HepG2 (cell line): ENCODE measurements around the gene RCOR1. TPM values are rescaled to one million over a fixed set of nuclear protein-coding genes. Genes with fewer than 3 reads are reported as not detected.

Source experiments
- DNMT1 ChIP-seq: sonication (generic); formaldehyde crosslinking; IDR thresholded peaks from 2 replicates; pipeline ENCODE4 v1.5.1; 2020; ENCODE audit warnings: mild to moderate bottlenecking, missing genetic modification reagents
- GATAD1 ChIP-seq: IDR thresholded peaks from 2 replicates; pipeline ENCODE4 v1.6.1; 2016; ENCODE audit warnings: missing genetic modification reagents, missing compliant biosample characterization
- JUND ChIP-seq: sonication (generic); formaldehyde crosslinking; IDR thresholded peaks from 2 replicates; pipeline ENCODE4 v1.8.0; 2022; ENCODE audit warnings: mild to moderate bottlenecking, missing genetic modification reagents
- KLF16 ChIP-seq, 2 experiments: sonication (generic) in 1 of 2; formaldehyde crosslinking in 1 of 2; IDR thresholded peaks; 2 replicates each; pipeline versions ENCODE4 v1.6.1 to v1.8.0; 2016 to 2023; ENCODE audit warnings: missing genetic modification reagents in 2 of 2, missing compliant biosample characterization in 1 of 2
- POLR2A ChIP-seq, 2 experiments: IDR thresholded peaks; 2 replicates each; pipeline ENCODE4 v1.6.1; 2011; ENCODE audit warnings: low read depth in 2 of 2, low read length in 2 of 2, mild to moderate bottlenecking in 1 of 2, moderate library complexity in 1 of 2; ENCODE audit not compliant: insufficient read depth in 1 of 2
- POLR2AphosphoS5 ChIP-seq: IDR thresholded peaks from 2 replicates; pipeline ENCODE4 v1.6.1; 2012; ENCODE audit warnings: low read depth, low read length
- THRA ChIP-seq: sonication (generic); formaldehyde crosslinking; IDR thresholded peaks from 2 replicates; pipeline ENCODE4 v1.4.0; 2020; ENCODE audit warnings: missing genetic modification reagents, borderline replicate concordance
- ZBTB33 ChIP-seq: sonication (generic); formaldehyde crosslinking; IDR thresholded peaks from 2 replicates; pipeline ENCODE4 v1.4.0; 2020; ENCODE audit warnings: missing genetic modification reagents
- ZNF180 ChIP-seq: sonication (generic); formaldehyde crosslinking; IDR thresholded peaks from 2 replicates; pipeline ENCODE4 v1.4.0; 2020; ENCODE audit warnings: low read depth, missing genetic modification reagents, borderline replicate concordance
- ZNF280D ChIP-seq: sonication (generic); formaldehyde crosslinking; IDR thresholded peaks from 2 replicates; pipeline ENCODE4 v1.5.1; 2020; ENCODE audit warnings: mild to moderate bottlenecking, missing genetic modification reagents
- ZNF550 ChIP-seq: sonication (generic); formaldehyde crosslinking; IDR thresholded peaks from 2 replicates; pipeline ENCODE4 v1.4.0; 2020; ENCODE audit warnings: mild to moderate bottlenecking, missing genetic modification reagents, borderline replicate concordance
- ZNF883 ChIP-seq: sonication (generic); formaldehyde crosslinking; IDR thresholded peaks from 2 replicates; pipeline ENCODE4 v1.5.1; 2020; ENCODE audit warnings: mild to moderate bottlenecking, missing genetic modification reagents; ENCODE audit errors: not compliant biosample characterization
- polyA plus RNA-seq, 8 experiments: library from polyadenylated mRNA; depleted of rRNA in 3 of 8; stranded (reverse) in 7 of 8; unstranded in 1 of 8; fragments of >200 nt; fragmentation: Illumina TruSeq in 4 of 8; extraction: Trizol in 4 of 8; gene quantifications; 2 replicates each; pipeline versions ENCODE4 v1.2.1 to v1.2.3, GENCODE V29; 2011 to 2016; ENCODE audit warnings: low read depth in 4 of 8, missing spikeins in 1 of 8, mixed read lengths in 1 of 8; ENCODE audit not compliant: insufficient read depth in 1 of 8
- total RNA-seq, 5 experiments: library from RNA; depleted of rRNA; stranded (reverse); fragments of >200 nt; fragmentation: Illumina TruSeq; extraction: Trizol; gene quantifications; 2 replicates each; pipeline ENCODE4 v1.2.3, GENCODE V29; 2016; ENCODE audit warnings: low read depth in 1 of 5
- TF ChIP-seq, protein P1 (sequence below): sonication (generic); formaldehyde crosslinking; IDR thresholded peaks from 2 replicates; pipeline ENCODE4 v1.4.0; 2020; ENCODE audit warnings: missing genetic modification reagents, mild to moderate bottlenecking, borderline replicate concordance
- TF ChIP-seq, protein P2 (sequence below): sonication (generic); formaldehyde crosslinking; IDR thresholded peaks from 2 replicates; pipeline ENCODE4 v1.4.0; 2020; ENCODE audit warnings: mild to moderate bottlenecking, missing genetic modification reagents

RCOR1 gene
- total and polyA plus RNA-seq, 2 of the 13 experiments (the other 11 are each of a cell fraction or from before 2014, with no cell fraction given) = 10.2 to 11.1 TPM

DNA sequence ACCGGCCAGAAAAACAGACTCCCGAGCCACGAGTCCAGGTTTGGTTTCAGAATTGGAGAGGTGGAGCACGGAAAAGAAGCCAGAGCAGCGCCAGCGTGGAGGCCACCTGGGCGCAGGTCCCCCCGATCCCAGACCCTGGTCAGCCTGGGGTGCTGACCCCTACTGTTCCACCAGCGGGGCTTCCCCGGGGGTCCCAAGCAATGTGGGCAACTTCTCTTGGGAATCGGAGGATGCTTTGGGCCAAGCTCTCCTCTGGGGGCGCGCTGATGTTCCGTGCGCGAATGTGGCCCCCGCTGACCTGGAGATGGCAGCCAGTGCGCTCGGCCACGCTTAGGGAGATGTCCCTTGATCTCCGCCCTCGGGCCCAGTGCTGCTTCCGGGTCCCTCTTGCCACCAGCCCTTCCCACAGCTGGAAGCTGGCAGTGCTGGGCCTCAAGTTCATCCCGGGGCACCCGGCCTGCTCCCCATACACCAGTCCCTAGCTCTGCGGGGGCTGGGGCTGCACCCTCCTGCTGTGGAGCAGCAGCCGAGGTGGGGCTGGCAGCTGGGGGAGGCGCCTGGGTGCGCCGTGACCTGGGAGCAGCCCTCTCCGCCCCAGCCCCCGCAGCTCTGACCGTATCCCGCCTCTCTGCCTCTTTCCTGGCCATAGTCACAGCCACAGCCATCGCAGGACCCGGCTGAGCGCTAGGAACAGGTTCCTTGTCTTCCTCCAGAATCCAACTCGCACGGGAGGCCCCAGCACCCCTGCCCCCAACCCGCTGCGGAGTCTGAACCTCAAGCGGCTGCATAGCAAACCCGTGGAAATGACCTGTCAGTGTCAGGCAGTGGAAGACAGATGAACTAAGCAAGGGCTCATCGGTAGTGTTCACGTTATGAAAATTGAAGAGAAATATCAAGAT is 91.2 kb downstream of the RCOR1 start (continued):
- TF ChIP-seq ZNF280D (CRISPR knock-in tag) (peak; percentile 40; the same call in 1 of the 2 replicates), ZNF883 (CRISPR knock-in tag) (peak; percentile 36), POLR2AphosphoS5 (0 out of 2 replicates have a peak, but pooled peaks have one; percentile 21), DNMT1 (0 out of 2 replicates have a peak, but pooled peaks have one; percentile 51), GATAD1 (no peak), THRA (peak; percentile 91; the same call in 1 of the 2 replicates), ZNF550 (CRISPR knock-in tag) (no peak), ZNF180 (no peak), POLR2A (IDR thresholded peaks at IDR 0.05; ENCODE audit: insufficient read depth in 1 of 2, low read depth in 2 of 2, low read length in 2 of 2) (peak; percentile 29 to 56; a peak in 3 of 4 replicates), JUND (CRISPR knock-in tag) (0 out of 2 replicates have a peak, but pooled peaks have one; percentile 12), KLF16 (CRISPR knock-in tag; IDR thresholded peaks at IDR 0.05) (0 out of 4 replicates have a peak, but pooled peaks of 1 of the 2 experiments have one; percentile 37), ZBTB33 (CRISPR knock-in tag) (0 out of 2 replicates have a peak, but pooled peaks have one; percentile 40)
- TF ChIP-seq, protein P1, sequence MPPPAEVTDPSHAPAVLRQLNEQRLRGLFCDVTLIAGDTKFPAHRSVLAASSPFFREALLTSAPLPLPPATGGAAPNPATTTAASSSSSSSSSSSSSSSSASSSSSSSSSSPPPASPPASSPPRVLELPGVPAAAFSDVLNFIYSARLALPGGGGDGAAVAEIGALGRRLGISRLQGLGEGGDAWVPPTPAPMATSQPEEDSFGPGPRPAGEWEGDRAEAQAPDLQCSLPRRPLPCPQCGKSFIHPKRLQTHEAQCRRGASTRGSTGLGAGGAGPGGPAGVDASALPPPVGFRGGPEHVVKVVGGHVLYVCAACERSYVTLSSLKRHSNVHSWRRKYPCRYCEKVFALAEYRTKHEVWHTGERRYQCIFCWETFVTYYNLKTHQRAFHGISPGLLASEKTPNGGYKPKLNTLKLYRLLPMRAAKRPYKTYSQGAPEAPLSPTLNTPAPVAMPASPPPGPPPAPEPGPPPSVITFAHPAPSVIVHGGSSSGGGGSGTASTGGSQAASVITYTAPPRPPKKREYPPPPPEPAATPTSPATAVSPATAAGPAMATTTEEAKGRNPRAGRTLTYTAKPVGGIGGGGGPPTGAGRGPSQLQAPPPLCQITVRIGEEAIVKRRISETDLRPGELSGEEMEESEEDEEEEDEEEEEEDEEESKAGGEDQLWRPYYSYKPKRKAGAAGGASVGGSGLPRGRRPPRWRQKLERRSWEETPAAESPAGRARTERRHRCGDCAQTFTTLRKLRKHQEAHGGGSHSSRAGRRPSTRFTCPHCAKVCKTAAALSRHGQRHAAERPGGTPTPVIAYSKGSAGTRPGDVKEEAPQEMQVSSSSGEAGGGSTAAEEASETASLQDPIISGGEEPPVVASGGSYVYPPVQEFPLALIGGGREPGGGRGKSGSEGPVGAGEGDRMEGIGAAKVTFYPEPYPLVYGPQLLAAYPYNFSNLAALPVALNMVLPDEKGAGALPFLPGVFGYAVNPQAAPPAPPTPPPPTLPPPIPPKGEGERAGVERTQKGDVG (CRISPR knock-in tag) = peak; percentile 63; the same call in 1 of the 2 replicates
- TF ChIP-seq, protein P2, sequence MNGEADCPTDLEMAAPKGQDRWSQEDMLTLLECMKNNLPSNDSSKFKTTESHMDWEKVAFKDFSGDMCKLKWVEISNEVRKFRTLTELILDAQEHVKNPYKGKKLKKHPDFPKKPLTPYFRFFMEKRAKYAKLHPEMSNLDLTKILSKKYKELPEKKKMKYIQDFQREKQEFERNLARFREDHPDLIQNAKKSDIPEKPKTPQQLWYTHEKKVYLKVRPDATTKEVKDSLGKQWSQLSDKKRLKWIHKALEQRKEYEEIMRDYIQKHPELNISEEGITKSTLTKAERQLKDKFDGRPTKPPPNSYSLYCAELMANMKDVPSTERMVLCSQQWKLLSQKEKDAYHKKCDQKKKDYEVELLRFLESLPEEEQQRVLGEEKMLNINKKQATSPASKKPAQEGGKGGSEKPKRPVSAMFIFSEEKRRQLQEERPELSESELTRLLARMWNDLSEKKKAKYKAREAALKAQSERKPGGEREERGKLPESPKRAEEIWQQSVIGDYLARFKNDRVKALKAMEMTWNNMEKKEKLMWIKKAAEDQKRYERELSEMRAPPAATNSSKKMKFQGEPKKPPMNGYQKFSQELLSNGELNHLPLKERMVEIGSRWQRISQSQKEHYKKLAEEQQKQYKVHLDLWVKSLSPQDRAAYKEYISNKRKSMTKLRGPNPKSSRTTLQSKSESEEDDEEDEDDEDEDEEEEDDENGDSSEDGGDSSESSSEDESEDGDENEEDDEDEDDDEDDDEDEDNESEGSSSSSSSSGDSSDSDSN (CRISPR knock-in tag) = peak; percentile 90; the same call in 1 of the 2 replicates
